H1 (cell line): ENCODE measurements around the gene SPOUT1. TPM values are rescaled to one million over a fixed set of nuclear protein-coding genes. Genes with fewer than 3 reads are reported as not detected.

Source experiments
- BACH1 ChIP-seq: IDR thresholded peaks from 2 replicates; pipeline ENCODE4 v1.6.1; 2012; ENCODE audit warnings: low read length, improper control_type of control experiment
- BRCA1 ChIP-seq: IDR thresholded peaks from 2 replicates; pipeline ENCODE4 v1.6.1; 2012; ENCODE audit warnings: low read depth, low read length, improper control_type of control experiment
- HDAC6 ChIP-seq: IDR thresholded peaks from one replicate; pipeline ENCODE4 v1.7.1; 2012; ENCODE audit warnings: low read depth, mild to moderate bottlenecking, inconsistent platforms, low read length, moderate library complexity
- JUND ChIP-seq: IDR thresholded peaks from 2 replicates; pipeline ENCODE4 v1.6.1; 2011; ENCODE audit warnings: mild to moderate bottlenecking, improper control_type of control experiment, low read length
- NANOG ChIP-seq: IDR thresholded peaks from 2 replicates; pipeline ENCODE4 v1.6.1; 2011; ENCODE audit warnings: low read length, low read depth, mild to moderate bottlenecking, inconsistent platforms; ENCODE audit not compliant: insufficient read depth, poor library complexity, severe bottlenecking
- SIN3A ChIP-seq, 2 experiments: IDR thresholded peaks in 1 of 2; conservative IDR thresholded peaks in 1 of 2; 2 replicates each; pipeline ENCODE4 v1.6.1; 2011 to 2012; ENCODE audit warnings: low read length in 2 of 2, improper control_type of control experiment in 1 of 2, low read depth in 1 of 2, mild to moderate bottlenecking in 1 of 2
- SP1 ChIP-seq: IDR thresholded peaks from 2 replicates; pipeline ENCODE4 v1.6.1; 2011; ENCODE audit warnings: low read depth, low read length
- TAF1 ChIP-seq: IDR thresholded peaks from 2 replicates; pipeline ENCODE4 v1.6.1; 2011; ENCODE audit warnings: mild to moderate bottlenecking, low read depth, low read length
- polyA plus RNA-seq, 7 experiments: library from polyadenylated mRNA; depleted of rRNA in 3 of 7; stranded (reverse) in 5 of 7; unstranded in 2 of 7; fragments of >200 nt in 5 of 7; fragments of 200-250 nt in 2 of 7; gene quantifications; 1 replicate in 5 of 7; 2 replicates in 1 of 7; 4 replicates in 1 of 7; pipeline versions ENCODE4 v1.2.1 to v1.2.3, GENCODE V29; 2011 to 2013; ENCODE audit warnings: missing spikeins in 2 of 7, mixed read lengths in 2 of 7
- total RNA-seq: library from RNA; stranded (reverse); fragmentation: NEBNext Ultra II Directional; extraction: Animal tissue kit (Norgen Biotek cat#: 25700); gene quantifications from 2 replicates; pipeline ENCODE4 v1.2.1, GENCODE V29; 2021
- TF ChIP-seq, protein P1 (sequence below): fragments of 300-600 bp; sonication (generic); IDR thresholded peaks from 2 replicates; pipeline ENCODE4 v1.7.1; 2012; ENCODE audit warnings: low read length, moderate library complexity, mild to moderate bottlenecking, inconsistent platforms; ENCODE audit not compliant: insufficient replicate concordance
- TF ChIP-seq, protein P2 (sequence below): IDR thresholded peaks from 2 replicates; pipeline ENCODE4 v1.6.1; 2012; ENCODE audit warnings: inconsistent platforms

The SPOUT1 gene
- total and polyA plus RNA-seq, 2 of the 8 experiments (the other 6 are each of a cell fraction or from before 2014, with no cell fraction given) = 69.2 to 77.8 TPM

DNA sequence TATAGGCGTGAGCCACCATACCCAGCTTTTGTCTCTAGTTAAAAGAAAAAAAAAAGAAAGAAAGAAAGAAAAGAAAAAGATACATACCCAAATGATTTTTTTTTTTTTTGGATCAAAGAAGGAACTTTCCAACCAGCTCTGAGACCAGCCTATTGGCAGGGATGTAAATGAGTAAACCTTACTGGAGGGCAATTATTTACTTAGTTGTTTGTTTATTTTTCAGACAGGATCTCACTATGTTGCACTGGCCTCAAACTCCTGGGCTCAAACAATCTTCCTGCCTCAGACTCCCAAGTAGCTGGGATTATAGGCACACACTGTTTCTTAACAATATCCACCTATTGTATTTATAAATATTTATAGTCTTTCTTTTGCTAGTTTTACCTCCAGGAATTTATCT, 10.9 kb upstream of the SPOUT1 start (continued):
- TF ChIP-seq SIN3A (conservative IDR thresholded peaks at IDR 0.05 in 1 of 2, IDR thresholded peaks at IDR 0.05 in 1 of 2; ENCODE audit: low read depth in 1 of 2, low read length in 2 of 2) (no peak), BACH1 (no peak), SP1 (no peak), BRCA1 (no peak), JUND (no peak), NANOG (no peak), HDAC6 (no peak), TAF1 (no peak)
- TF ChIP-seq, protein P1, sequence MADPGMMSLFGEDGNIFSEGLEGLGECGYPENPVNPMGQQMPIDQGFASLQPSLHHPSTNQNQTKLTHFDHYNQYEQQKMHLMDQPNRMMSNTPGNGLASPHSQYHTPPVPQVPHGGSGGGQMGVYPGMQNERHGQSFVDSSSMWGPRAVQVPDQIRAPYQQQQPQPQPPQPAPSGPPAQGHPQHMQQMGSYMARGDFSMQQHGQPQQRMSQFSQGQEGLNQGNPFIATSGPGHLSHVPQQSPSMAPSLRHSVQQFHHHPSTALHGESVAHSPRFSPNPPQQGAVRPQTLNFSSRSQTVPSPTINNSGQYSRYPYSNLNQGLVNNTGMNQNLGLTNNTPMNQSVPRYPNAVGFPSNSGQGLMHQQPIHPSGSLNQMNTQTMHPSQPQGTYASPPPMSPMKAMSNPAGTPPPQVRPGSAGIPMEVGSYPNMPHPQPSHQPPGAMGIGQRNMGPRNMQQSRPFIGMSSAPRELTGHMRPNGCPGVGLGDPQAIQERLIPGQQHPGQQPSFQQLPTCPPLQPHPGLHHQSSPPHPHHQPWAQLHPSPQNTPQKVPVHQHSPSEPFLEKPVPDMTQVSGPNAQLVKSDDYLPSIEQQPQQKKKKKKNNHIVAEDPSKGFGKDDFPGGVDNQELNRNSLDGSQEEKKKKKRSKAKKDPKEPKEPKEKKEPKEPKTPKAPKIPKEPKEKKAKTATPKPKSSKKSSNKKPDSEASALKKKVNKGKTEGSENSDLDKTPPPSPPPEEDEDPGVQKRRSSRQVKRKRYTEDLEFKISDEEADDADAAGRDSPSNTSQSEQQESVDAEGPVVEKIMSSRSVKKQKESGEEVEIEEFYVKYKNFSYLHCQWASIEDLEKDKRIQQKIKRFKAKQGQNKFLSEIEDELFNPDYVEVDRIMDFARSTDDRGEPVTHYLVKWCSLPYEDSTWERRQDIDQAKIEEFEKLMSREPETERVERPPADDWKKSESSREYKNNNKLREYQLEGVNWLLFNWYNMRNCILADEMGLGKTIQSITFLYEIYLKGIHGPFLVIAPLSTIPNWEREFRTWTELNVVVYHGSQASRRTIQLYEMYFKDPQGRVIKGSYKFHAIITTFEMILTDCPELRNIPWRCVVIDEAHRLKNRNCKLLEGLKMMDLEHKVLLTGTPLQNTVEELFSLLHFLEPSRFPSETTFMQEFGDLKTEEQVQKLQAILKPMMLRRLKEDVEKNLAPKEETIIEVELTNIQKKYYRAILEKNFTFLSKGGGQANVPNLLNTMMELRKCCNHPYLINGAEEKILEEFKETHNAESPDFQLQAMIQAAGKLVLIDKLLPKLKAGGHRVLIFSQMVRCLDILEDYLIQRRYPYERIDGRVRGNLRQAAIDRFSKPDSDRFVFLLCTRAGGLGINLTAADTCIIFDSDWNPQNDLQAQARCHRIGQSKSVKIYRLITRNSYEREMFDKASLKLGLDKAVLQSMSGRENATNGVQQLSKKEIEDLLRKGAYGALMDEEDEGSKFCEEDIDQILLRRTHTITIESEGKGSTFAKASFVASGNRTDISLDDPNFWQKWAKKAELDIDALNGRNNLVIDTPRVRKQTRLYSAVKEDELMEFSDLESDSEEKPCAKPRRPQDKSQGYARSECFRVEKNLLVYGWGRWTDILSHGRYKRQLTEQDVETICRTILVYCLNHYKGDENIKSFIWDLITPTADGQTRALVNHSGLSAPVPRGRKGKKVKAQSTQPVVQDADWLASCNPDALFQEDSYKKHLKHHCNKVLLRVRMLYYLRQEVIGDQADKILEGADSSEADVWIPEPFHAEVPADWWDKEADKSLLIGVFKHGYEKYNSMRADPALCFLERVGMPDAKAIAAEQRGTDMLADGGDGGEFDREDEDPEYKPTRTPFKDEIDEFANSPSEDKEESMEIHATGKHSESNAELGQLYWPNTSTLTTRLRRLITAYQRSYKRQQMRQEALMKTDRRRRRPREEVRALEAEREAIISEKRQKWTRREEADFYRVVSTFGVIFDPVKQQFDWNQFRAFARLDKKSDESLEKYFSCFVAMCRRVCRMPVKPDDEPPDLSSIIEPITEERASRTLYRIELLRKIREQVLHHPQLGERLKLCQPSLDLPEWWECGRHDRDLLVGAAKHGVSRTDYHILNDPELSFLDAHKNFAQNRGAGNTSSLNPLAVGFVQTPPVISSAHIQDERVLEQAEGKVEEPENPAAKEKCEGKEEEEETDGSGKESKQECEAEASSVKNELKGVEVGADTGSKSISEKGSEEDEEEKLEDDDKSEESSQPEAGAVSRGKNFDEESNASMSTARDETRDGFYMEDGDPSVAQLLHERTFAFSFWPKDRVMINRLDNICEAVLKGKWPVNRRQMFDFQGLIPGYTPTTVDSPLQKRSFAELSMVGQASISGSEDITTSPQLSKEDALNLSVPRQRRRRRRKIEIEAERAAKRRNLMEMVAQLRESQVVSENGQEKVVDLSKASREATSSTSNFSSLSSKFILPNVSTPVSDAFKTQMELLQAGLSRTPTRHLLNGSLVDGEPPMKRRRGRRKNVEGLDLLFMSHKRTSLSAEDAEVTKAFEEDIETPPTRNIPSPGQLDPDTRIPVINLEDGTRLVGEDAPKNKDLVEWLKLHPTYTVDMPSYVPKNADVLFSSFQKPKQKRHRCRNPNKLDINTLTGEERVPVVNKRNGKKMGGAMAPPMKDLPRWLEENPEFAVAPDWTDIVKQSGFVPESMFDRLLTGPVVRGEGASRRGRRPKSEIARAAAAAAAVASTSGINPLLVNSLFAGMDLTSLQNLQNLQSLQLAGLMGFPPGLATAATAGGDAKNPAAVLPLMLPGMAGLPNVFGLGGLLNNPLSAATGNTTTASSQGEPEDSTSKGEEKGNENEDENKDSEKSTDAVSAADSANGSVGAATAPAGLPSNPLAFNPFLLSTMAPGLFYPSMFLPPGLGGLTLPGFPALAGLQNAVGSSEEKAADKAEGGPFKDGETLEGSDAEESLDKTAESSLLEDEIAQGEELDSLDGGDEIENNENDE = no peak
- TF ChIP-seq, protein P2, sequence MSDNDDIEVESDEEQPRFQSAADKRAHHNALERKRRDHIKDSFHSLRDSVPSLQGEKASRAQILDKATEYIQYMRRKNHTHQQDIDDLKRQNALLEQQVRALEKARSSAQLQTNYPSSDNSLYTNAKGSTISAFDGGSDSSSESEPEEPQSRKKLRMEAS = no peak
